Endothelial cell of umbilical vein (primary cell): ENCODE measurements around the gene CHKB. TPM values are rescaled to one million over a fixed set of nuclear protein-coding genes. Genes with fewer than 3 reads are reported as not detected.
"Not testable (repeated sequence)": the region's sequence is repeated elsewhere in the genome, so short reads cannot be mapped to it uniquely, and the experiment has no call there.

ENCODE experiments used
- BruUV-seq: library from RNA; stranded (reverse); fragments of 400-500 nt; replicated peaks from 2 replicates; lab custom pipeline; 2021; lab: Mats Ljungman, UMichigan
- CTCF ChIA-PET: fragments of 300-600, 350-600 bp; sonication (Branson Sonifier 250); formaldehyde crosslinking; loops from one replicate; lab custom pipeline; 2021; ENCODE audit warnings: antibody characterized with exemption, inconsistent platforms; lab: Charles Lee
- POLR2A ChIA-PET: fragments of 300-600, 350-600 bp; sonication (Branson Sonifier 250); formaldehyde crosslinking; loops from one replicate; lab custom pipeline; 2021; ENCODE audit warnings: antibody characterized with exemption, inconsistent platforms; lab: Charles Lee
- DNase-seq: peaks from one replicate; pipeline ENCODE4 v3.0.0-alpha.2; 2011; ENCODE audit warnings: low read depth, low spot score
- FAIRE-seq: peaks from 2 replicates; lab custom pipeline; 2011; peaks lifted over from hg19 to GRCh38; lab: Jason Lieb, UNC
- H2AFZ ChIP-seq: 2 replicates; pipeline ENCODE4 v1.6.0; 2012; ENCODE audit warnings: low read depth, low read length, control low read depth, inconsistent platforms
- H3K27ac ChIP-seq: 2 replicates; pipeline ENCODE4 v1.5.1; 2011; ENCODE audit warnings: low read depth, mild to moderate bottlenecking, control low read depth, low read length, moderate library complexity; ENCODE audit not compliant: insufficient read depth
- H3K27me3 ChIP-seq, 2 experiments: 2 replicates each; pipeline versions ENCODE4 v1.6.0 to v1.6.1; 2011; ENCODE audit warnings: low read length in 2 of 2, mixed read lengths in 1 of 2; ENCODE audit not compliant: control insufficient read depth in 2 of 2, insufficient read depth in 2 of 2
- H3K36me3 ChIP-seq, 2 experiments: 2 replicates in 1 of 2; 3 replicates in 1 of 2; pipeline ENCODE4 v1.5.1; 2011; ENCODE audit warnings: low read length in 2 of 2, mild to moderate bottlenecking in 1 of 2, moderate library complexity in 1 of 2; ENCODE audit not compliant: control insufficient read depth in 2 of 2, insufficient read depth in 2 of 2; ENCODE audit errors: extremely low read depth in 1 of 2
- H3K4me1 ChIP-seq: 3 replicates; pipeline ENCODE4 v1.5.1; 2011; ENCODE audit warnings: mild to moderate bottlenecking, low read length; ENCODE audit not compliant: control insufficient read depth, insufficient read depth; ENCODE audit errors: extremely low read depth
- H3K4me2 ChIP-seq: 2 replicates; pipeline ENCODE4 v1.6.1; 2011; ENCODE audit warnings: low read length, control low read depth, mixed read lengths; ENCODE audit not compliant: insufficient read depth
- H3K4me3 ChIP-seq, 3 experiments: fragments of 200-600 bp in 1 of 3; sonication (generic), shearing (Covaris generic) in 1 of 3; replicated peaks in 1 of 3; 2 replicates each; pipeline ENCODE4 v1.5.1; 2011 to 2016; ENCODE audit warnings: control low read depth in 3 of 3, low read length in 3 of 3, mild to moderate bottlenecking in 2 of 3, inconsistent platforms in 1 of 3, low read depth in 1 of 3, moderate library complexity in 1 of 3; ENCODE audit not compliant: insufficient read depth in 1 of 3
- H3K79me2 ChIP-seq: 2 replicates; pipeline ENCODE4 v1.6.0; 2012; ENCODE audit warnings: low read length, inconsistent platforms; ENCODE audit not compliant: control insufficient read depth, insufficient read depth
- H3K9ac ChIP-seq: replicated peaks from 2 replicates; pipeline ENCODE3; 2011; ENCODE audit warnings: low read length, control low read depth; ENCODE audit not compliant: insufficient read depth; ENCODE audit errors: extremely low read depth
- H3K9me1 ChIP-seq: replicated peaks from 3 replicates; pipeline ENCODE4 v1.6.0; 2011; ENCODE audit warnings: mild to moderate bottlenecking, low read length; ENCODE audit not compliant: control insufficient read depth, insufficient read depth; ENCODE audit errors: extremely low read depth
- H3K9me3 ChIP-seq: replicated peaks from 2 replicates; pipeline ENCODE4 v1.5.1; 2012; ENCODE audit warnings: low read length, inconsistent platforms; ENCODE audit not compliant: control insufficient read depth, insufficient read depth
- H4K20me1 ChIP-seq: replicated peaks from 2 replicates; pipeline ENCODE3; 2011; ENCODE audit warnings: mild to moderate bottlenecking, low read length; ENCODE audit not compliant: control insufficient read depth, insufficient read depth; ENCODE audit errors: extremely low read depth
- EZH2 ChIP-seq: IDR thresholded peaks from 2 replicates; pipeline ENCODE4 v1.6.1; 2012; ENCODE audit warnings: borderline replicate concordance, low read depth, mild to moderate bottlenecking, moderate library complexity, low read length, inconsistent platforms; ENCODE audit not compliant: severe bottlenecking
- FOS ChIP-seq: IDR thresholded peaks from 2 replicates; pipeline ENCODE4 v1.6.1; 2011; ENCODE audit warnings: mild to moderate bottlenecking, low read length, moderate library complexity, borderline replicate concordance; ENCODE audit not compliant: insufficient read depth
- GATA2 ChIP-seq: IDR thresholded peaks from 2 replicates; pipeline ENCODE4 v1.7.0; 2011; ENCODE audit warnings: low read depth, mild to moderate bottlenecking, moderate library complexity, mixed read lengths, low read length; ENCODE audit not compliant: insufficient read length, insufficient read depth
- JUN ChIP-seq: IDR thresholded peaks from 2 replicates; pipeline ENCODE4 v1.6.1; 2011; ENCODE audit warnings: borderline replicate concordance, low read depth; ENCODE audit not compliant: insufficient read length, insufficient read depth
- MYC ChIP-seq: IDR thresholded peaks from one replicate; pipeline ENCODE4 v1.6.1; 2011; ENCODE audit warnings: mild to moderate bottlenecking, low read depth, low read length
- POLR2A ChIP-seq: IDR thresholded peaks from 2 replicates; pipeline ENCODE4 v1.6.1; 2012; ENCODE audit warnings: low read depth, mild to moderate bottlenecking, control low read depth, low read length
- POLR2AphosphoS5 ChIP-seq: IDR thresholded peaks from 2 replicates; pipeline ENCODE4 v1.6.1; 2012; ENCODE audit warnings: low read depth, mild to moderate bottlenecking, control low read depth, low read length, moderate library complexity; ENCODE audit not compliant: insufficient read depth
- dilution Hi-C: fragments of 300-500 bp; cut with MboI; formaldehyde crosslinking; loops from one replicate; pipeline ENCODE4 v1.15.0; 2019; ENCODE audit warnings: low sequenced_read_pairs; ENCODE audit not compliant: extremely low pct_ligation_motif_present
- intact Hi-C: fragments of 100-400 bp; cut with micrococcal nuclease; formaldehyde crosslinking; loops from one replicate; pipeline ENCODE4 v1.10.0; 2022
- polyA plus RNA-seq, 4 experiments: library from polyadenylated mRNA; depleted of rRNA in 3 of 4; stranded (reverse) in 3 of 4; unstranded in 1 of 4; fragments of >200 nt; gene quantifications; 2 replicates each; pipeline versions ENCODE4 v1.2.1 to v1.2.3, GENCODE V29; 2011 to 2012; ENCODE audit warnings: missing spikeins in 1 of 4
- total RNA-seq: library from RNA; stranded (reverse); gene quantifications from 2 replicates; pipeline ENCODE4 v1.2.3, GENCODE V29; 2021
- TF ChIP-seq, protein P1 (sequence below), 2 donors: IDR thresholded peaks; 1 replicate in 1 of 2; 2 replicates in 1 of 2; pipeline ENCODE4 v1.5.1; 2011; ENCODE audit warnings: low read length in 2 of 2, mild to moderate bottlenecking in 2 of 2, moderate library complexity in 2 of 2, control low read depth in 1 of 2, inconsistent platforms in 1 of 2, low read depth in 1 of 2; ENCODE audit not compliant: insufficient read depth in 1 of 2; ENCODE audit errors: extremely low read depth in 1 of 2
- TF ChIP-seq, protein P2 (sequence below): IDR thresholded peaks from 2 replicates; pipeline ENCODE4 v1.6.1; 2011; ENCODE audit not compliant: insufficient read depth, insufficient read length

CHKB gene
- total and polyA plus RNA-seq, 2 donors (not counting 3 experiments of a cell fraction or from before 2014, with no cell fraction given): 62.4 to 70.6 TPM

DNA sequence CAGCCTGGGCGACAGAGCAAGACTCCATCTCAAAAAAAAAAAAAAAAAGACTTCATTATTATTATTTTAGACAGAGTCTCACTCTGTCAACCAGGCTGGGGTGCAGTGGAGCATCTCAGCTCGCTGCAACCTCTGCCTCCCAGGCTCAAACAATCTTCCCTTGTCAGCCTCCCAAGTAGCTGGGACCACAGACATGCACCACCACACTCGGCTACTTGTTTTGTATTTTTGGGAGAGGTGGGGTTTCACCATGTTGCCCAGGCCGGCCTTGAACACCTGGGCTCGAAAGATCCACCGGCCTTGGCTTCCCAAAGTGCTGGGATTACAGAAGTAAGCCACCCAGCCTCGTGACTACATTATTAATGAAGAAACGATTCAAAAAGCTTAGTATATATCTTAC, 47.5 kb downstream of the CHKB start:
- no TSS peak for BruUV-seq
- CTCF ChIA-PET: interaction anchor here (1.9 kb wide), 1 partner anchor 10 kb away, joined by 9 read pairs; the partner anchor contains the start of gene SCO2
- intact Hi-C loops: no loop called here

DNA sequence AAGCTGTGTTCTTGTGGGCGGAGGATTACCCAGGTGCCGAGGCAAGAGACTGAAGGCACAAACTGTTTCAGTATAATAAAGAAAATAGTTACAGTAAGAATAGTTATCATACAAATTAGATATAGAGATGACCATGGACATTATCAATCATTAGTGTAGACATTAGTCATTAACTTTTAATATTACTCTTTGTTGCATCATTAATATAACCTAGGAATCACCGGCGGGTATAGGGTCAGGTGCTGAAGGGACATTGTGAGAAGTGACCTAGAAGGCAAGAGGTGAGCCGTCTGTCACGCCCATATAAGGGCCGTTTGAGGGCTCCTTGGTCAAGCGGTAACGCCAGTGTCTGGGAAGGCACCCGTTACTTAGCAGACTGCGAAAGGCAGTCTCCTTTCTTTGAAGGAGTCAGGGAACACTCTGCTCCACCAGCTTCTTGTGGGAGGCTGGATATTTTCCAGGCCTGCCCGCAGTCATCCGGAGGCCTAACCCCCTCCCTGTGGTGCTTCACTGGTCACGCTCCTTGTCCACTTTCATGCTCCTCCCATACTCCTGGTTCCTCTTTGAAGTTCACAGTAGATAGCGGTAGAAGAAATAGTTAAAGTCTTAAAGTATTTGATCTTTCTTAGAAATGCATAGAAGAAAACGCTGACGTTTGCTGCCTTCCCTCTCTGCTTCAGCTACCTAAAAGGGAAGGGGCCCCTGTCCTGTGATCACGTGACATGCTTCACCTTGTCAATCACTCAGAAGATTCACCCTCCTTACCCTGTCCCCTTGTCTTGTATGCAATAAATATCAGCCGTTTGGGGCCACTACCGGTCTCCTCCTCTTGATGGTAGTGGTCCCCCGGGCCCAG, 48.6 kb downstream of the CHKB start:
- H3K9me1 ChIP-seq, H3K36me3 ChIP-seq, intact Hi-C loops, dilution Hi-C loops, FAIRE-seq, H3K4me2 ChIP-seq, H4K20me1 ChIP-seq, H3K9ac ChIP-seq, H3K9me3 ChIP-seq, H3K79me2 ChIP-seq, DNase-seq, H3K4me3 ChIP-seq, H2AFZ ChIP-seq, H3K27ac ChIP-seq, BruUV-seq, POLR2A ChIA-PET: not testable (repeated sequence)
- Histone ChIP-seq H3K4me1 (peaks cover 18% of the 10 kb centered on the region), H3K27me3 (peaks cover 3 to 13% of the 10 kb centered on the region in 2 experiments)
- CTCF ChIA-PET: interaction anchor here (1.9 kb wide), 1 partner anchor 9 kb away, joined by 9 read pairs; the partner anchor contains the start of gene SCO2

More for the DNA sequence above, 47.5 kb downstream of the CHKB start:
- H3K27me3 ChIP-seq: peaks cover 4 to 10% of the 10 kb centered on the region in 2 experiments
- peaks cover 18% of the 10 kb centered on the region for H3K4me1 ChIP-seq
- POLR2A ChIA-PET: no interaction called here
- no peak for FAIRE-seq
- no peak overlapping the region for H3K9ac ChIP-seq
- H2AFZ ChIP-seq: no peak overlapping the region
- H4K20me1 ChIP-seq: no peaks in the 10 kb centered on the region
- H3K9me1 ChIP-seq: no peaks in the 10 kb centered on the region
- no peaks in the 10 kb centered on the region for H3K9me3 ChIP-seq
- no peak overlapping the region for H3K4me3 ChIP-seq
- no peak for DNase-seq
- no peaks in the 10 kb centered on the region for H3K36me3 ChIP-seq
- no peaks in the 10 kb centered on the region for H3K79me2 ChIP-seq
- dilution Hi-C loops: no loop called here
- TF ChIP-seq MYC: no peak
- TF ChIP-seq FOS: no peak
- TF ChIP-seq, protein P1, sequence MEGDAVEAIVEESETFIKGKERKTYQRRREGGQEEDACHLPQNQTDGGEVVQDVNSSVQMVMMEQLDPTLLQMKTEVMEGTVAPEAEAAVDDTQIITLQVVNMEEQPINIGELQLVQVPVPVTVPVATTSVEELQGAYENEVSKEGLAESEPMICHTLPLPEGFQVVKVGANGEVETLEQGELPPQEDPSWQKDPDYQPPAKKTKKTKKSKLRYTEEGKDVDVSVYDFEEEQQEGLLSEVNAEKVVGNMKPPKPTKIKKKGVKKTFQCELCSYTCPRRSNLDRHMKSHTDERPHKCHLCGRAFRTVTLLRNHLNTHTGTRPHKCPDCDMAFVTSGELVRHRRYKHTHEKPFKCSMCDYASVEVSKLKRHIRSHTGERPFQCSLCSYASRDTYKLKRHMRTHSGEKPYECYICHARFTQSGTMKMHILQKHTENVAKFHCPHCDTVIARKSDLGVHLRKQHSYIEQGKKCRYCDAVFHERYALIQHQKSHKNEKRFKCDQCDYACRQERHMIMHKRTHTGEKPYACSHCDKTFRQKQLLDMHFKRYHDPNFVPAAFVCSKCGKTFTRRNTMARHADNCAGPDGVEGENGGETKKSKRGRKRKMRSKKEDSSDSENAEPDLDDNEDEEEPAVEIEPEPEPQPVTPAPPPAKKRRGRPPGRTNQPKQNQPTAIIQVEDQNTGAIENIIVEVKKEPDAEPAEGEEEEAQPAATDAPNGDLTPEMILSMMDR (IDR thresholded peaks at IDR 0.05; ENCODE audit: extremely low read depth in 1 of 2, insufficient read depth in 1 of 2, low read depth in 1 of 2, low read length in 2 of 2): no peak
- TF ChIP-seq POLR2AphosphoS5: no peak
- TF ChIP-seq, protein P2, sequence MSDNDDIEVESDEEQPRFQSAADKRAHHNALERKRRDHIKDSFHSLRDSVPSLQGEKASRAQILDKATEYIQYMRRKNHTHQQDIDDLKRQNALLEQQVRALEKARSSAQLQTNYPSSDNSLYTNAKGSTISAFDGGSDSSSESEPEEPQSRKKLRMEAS: no peak
- TF ChIP-seq POLR2A: no peak
- TF ChIP-seq GATA2: no peak
- no peak for TF ChIP-seq EZH2
- no peak for TF ChIP-seq JUN
- H3K4me2 ChIP-seq: no peak overlapping the region
- no peak overlapping the region for H3K27ac ChIP-seq
